MCF 10A (cell line): ENCODE measurements around the gene BRSK1. TPM values are rescaled to one million over a fixed set of nuclear protein-coding genes. Genes with fewer than 3 reads are reported as not detected.
A peak's percentile ranks its signal among the peaks of the same experiment; 100 is the strongest.

ENCODE experiments used
- BruUV-seq: library from RNA; stranded (reverse); fragments of 400-500 nt; replicated peaks from 2 replicates; lab custom pipeline; 2021; lab: Mats Ljungman, UMichigan
- CTCF ChIA-PET: fragments of 300-600 bp; sonication (Branson Sonifier 250); formaldehyde crosslinking; extraction: SDS; loops from one replicate; lab custom pipeline; 2021; ENCODE audit warnings: antibody characterized with exemption, inconsistent platforms; lab: Yijun Ruan, JAX
- POLR2A ChIA-PET: fragments of 300-600, 350-650 bp; sonication (Branson Sonifier 250); formaldehyde crosslinking; extraction: SDS; loops from one replicate; lab custom pipeline; 2020; ENCODE audit warnings: antibody characterized with exemption, inconsistent platforms; lab: Yijun Ruan, JAX
- DNase-seq: peaks from one replicate; pipeline ENCODE4 v3.0.0-alpha.2; 2018; ENCODE audit not compliant: unreplicated experiment
- H3K27ac Mint-ChIP-seq: one replicate; pipeline ENCODE4 v1.8.0; 2022; ENCODE audit warnings: mild to moderate bottlenecking, low read depth, mixed read lengths; ENCODE audit not compliant: unreplicated experiment
- H3K27me3 Mint-ChIP-seq: one replicate; pipeline ENCODE4 v1.8.0; 2022; ENCODE audit warnings: mixed read lengths; ENCODE audit not compliant: insufficient read depth, unreplicated experiment
- H3K36me3 Mint-ChIP-seq: one replicate; pipeline ENCODE4 v1.8.0; 2022; ENCODE audit warnings: mild to moderate bottlenecking, moderate library complexity, mixed read lengths; ENCODE audit not compliant: insufficient read depth, unreplicated experiment
- H3K4me1 Mint-ChIP-seq: one replicate; pipeline ENCODE4 v1.8.0; 2022; ENCODE audit warnings: mixed read lengths; ENCODE audit not compliant: insufficient read depth, unreplicated experiment
- H3K4me3 Mint-ChIP-seq: one replicate; pipeline ENCODE4 v1.8.0; 2022; ENCODE audit warnings: mild to moderate bottlenecking, moderate library complexity, mixed read lengths; ENCODE audit not compliant: unreplicated experiment
- H3K9me3 Mint-ChIP-seq: one replicate; pipeline ENCODE4 v1.8.0; 2022; ENCODE audit warnings: mixed read lengths; ENCODE audit not compliant: unreplicated experiment
- intact Hi-C: fragments of 100-400 bp; cut with micrococcal nuclease; formaldehyde crosslinking; loops from 2 replicates; pipeline ENCODE4 v1.14.1; 2022
- total RNA-seq: library from RNA; stranded (reverse); gene quantifications from 2 replicates; pipeline ENCODE4 v1.2.3, GENCODE V29; 2022
- TF ChIP-seq, protein P1 (sequence below): fragments of 200-600 bp; IDR thresholded peaks from one replicate; pipeline ENCODE4 v1.8.0; 2022; ENCODE audit warnings: antibody characterized with exemption, mild to moderate bottlenecking; ENCODE audit not compliant: unreplicated experiment

The BRSK1 gene
- total RNA-seq, 1 experiment from 2014 or later: 5.1 TPM

GRCh38 chr19:55348317-55349034 is 64.7 kb downstream of the BRSK1 start:
- H3K36me3 Mint-ChIP-seq: peaks cover 25% of the 10 kb centered on the region
- no TSS peak for BruUV-seq

DNA sequence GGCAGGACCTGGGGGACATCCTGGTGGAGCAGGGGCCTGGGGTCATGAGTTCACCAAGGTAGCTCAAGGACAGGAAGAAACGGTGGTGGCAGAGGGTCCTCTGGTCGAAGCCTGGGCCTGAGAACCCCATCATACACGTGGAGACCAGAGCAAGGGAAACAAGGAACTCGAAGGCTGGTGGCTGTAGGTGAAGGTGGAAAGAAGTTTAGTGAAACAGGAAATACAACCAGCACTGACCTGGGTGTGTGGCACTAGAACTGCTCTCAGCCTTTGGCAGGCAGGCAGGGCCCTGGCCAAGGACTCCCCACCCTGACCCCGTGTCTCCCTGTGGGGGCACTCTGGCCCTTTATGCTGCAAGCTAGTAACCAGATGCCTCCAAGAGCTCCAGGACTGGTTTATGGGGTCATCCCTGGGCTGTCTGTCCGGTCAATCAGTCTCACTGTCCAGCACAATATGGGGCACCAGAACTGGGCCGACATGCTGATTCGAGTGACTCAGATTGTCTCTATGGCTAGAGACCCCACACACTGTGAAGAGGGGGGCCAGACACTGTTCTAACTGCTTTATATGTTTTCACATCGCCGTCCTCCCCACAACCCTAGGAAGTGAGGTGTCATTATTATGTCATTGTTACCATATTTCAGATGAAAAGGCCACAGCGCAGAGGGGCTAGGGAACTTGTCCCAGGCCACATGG is 67.0 kb downstream of the BRSK1 start:
- no TSS peak for BruUV-seq
- intact Hi-C loops: no loop called here
- POLR2A ChIA-PET: interaction anchor here (0.7 to 0.9 kb wide), 3 partner anchors 18 to 307 kb away, joined by 3 to 4 read pairs (median 4); no protein-coding TSS in a partner anchor
- Mint-ChIP-seq H3K9me3 (no peaks in the 10 kb centered on the region), H3K4me3 (no peak overlapping the region), H3K27me3 (no peaks in the 10 kb centered on the region), H3K4me1 (peaks cover 19% of the 10 kb centered on the region), H3K36me3 (peaks cover 13% of the 10 kb centered on the region), H3K27ac (no peak overlapping the region)
- CTCF ChIA-PET: interaction anchor here (0.8 to 1.8 kb wide), 4 partner anchors 12 to 153 kb away, joined by 3 to 5 read pairs (median 5); no protein-coding TSS in a partner anchor
- TF ChIP-seq, protein P1, sequence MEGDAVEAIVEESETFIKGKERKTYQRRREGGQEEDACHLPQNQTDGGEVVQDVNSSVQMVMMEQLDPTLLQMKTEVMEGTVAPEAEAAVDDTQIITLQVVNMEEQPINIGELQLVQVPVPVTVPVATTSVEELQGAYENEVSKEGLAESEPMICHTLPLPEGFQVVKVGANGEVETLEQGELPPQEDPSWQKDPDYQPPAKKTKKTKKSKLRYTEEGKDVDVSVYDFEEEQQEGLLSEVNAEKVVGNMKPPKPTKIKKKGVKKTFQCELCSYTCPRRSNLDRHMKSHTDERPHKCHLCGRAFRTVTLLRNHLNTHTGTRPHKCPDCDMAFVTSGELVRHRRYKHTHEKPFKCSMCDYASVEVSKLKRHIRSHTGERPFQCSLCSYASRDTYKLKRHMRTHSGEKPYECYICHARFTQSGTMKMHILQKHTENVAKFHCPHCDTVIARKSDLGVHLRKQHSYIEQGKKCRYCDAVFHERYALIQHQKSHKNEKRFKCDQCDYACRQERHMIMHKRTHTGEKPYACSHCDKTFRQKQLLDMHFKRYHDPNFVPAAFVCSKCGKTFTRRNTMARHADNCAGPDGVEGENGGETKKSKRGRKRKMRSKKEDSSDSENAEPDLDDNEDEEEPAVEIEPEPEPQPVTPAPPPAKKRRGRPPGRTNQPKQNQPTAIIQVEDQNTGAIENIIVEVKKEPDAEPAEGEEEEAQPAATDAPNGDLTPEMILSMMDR: no peak
- DNase-seq: no peak

More at GRCh38 chr19:55348317-55349034, 64.7 kb downstream of the BRSK1 start:
- peaks cover 30% of the 10 kb centered on the region for H3K4me1 Mint-ChIP-seq
- intact Hi-C loops: no loop called here
- no peaks in the 10 kb centered on the region for H3K27me3 Mint-ChIP-seq
- no peak overlapping the region for H3K27ac Mint-ChIP-seq
- TF ChIP-seq, protein P1: no peak
- H3K4me3 Mint-ChIP-seq: no peak overlapping the region
- ChIA-PET CTCF (interaction anchor here (0.7 to 1.5 kb wide), 4 partner anchors 8 to 47 kb away, joined by 3 to 8 read pairs (median 4); no protein-coding TSS in a partner anchor), POLR2A (interaction anchor here (0.6 to 1.5 kb wide), 6 partner anchors 9 to 89 kb away, joined by 3 to 4 read pairs (median 3); partner anchors contain the start of gene KMT5C)
- no peak for DNase-seq
- H3K9me3 Mint-ChIP-seq: no peaks in the 10 kb centered on the region

DNA sequence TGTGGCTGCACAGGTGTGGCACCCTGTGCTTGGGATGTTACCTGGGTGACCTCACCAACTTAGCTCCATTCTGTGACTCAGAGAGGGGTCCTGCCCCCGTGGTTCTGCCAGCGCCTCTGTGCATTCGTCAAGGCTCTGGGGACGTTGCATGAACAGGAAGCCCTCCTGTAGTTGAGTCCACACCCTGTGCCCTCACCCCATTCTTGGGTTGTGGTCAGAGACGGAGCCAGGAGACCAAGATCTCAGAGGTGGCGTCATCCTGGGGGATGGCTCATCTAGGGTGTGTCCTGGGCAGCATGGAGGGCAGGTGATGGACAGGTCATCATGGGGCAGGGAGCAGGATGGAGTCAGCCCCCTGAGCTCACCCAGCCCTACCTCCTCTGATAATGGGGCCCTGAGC is 68.2 kb downstream of the BRSK1 start:
- ChIA-PET POLR2A (interaction anchor here (0.6 to 1.2 kb wide), 4 partner anchors 13 to 133 kb away, joined by 3 to 7 read pairs (median 3); partner anchors contain the start of genes IL11, KMT5C and NAT14), CTCF (interaction anchor here (0.7 to 2.2 kb wide), 3 partner anchors 14 to 60 kb away, joined by 4 to 9 read pairs (median 6); no protein-coding TSS in a partner anchor)
- peaks cover 19% of the 10 kb centered on the region for H3K4me1 Mint-ChIP-seq
- BruUV-seq: no TSS peak
- no peaks in the 10 kb centered on the region for H3K9me3 Mint-ChIP-seq
- peaks cover 9% of the 10 kb centered on the region for H3K36me3 Mint-ChIP-seq
- intact Hi-C loops: loop anchor here (2.0 kb wide), 1 partner anchor 13 kb away; the partner anchor contains the start of gene KMT5C
- H3K27me3 Mint-ChIP-seq: peaks cover 5% of the 10 kb centered on the region
- TF ChIP-seq, protein P1: no peak
- peak; percentile 68 for DNase-seq
- H3K4me3 Mint-ChIP-seq: no peak overlapping the region
- no peak overlapping the region for H3K27ac Mint-ChIP-seq
